ENCODE measurements around the gene ZNF473.
A peak's percentile ranks its signal among the peaks of the same experiment; 100 is the strongest.

The ZNF473 gene

GRCh38 chr19:50025022-50025793 lies 597 bp upstream of the ZNF473 start, which contains the start of gene VRK3:
Gene VRK3 (minus strand): TSS chr19:50025372. CDS start chr19:50016162, 9,210 bp downstream.
- H3K27me3 ChIP-seq (ENCODE audit: control insufficient read depth, insufficient read depth, low read length), result no peaks in the 10 kb centered on the region
- peak; percentile 99 for DNase-seq (ENCODE audit: low read depth, low spot score)
- no peaks in the 10 kb centered on the region for H3K4me1 ChIP-seq (ENCODE audit: control insufficient read depth, insufficient read depth, low read length)
- no peaks in the 10 kb centered on the region for H3K36me3 ChIP-seq (ENCODE audit: control insufficient read depth, insufficient read depth, low read length)
- H3K4me3 ChIP-seq (ENCODE audit: low read length), result peak within 1 kb of the TSS; percentile 84
- H3K9me3 ChIP-seq (ENCODE audit: control insufficient read depth, insufficient read depth, low read length), result no peaks in the 10 kb centered on the region
- no peak within 1 kb of the TSS for H3K27ac ChIP-seq (ENCODE audit: low read length)
- no CpG with 5 or more reads among the region's 59 CpGs for WGBS (ENCODE audit: insufficient coverage, insufficient read length)

GRCh38 chr19:50026550-50026906 lies 723 bp downstream of the ZNF473 start:
- H3K27me3 ChIP-seq (ENCODE audit: control insufficient read depth, insufficient read depth, low read length), result no peaks in the 10 kb centered on the region

GRCh38 chr19:50030225-50030624 lies 4.4 kb downstream of the ZNF473 start:
- DNase-seq (ENCODE audit: low read depth, low spot score), result no peak
- H3K36me3 ChIP-seq (ENCODE audit: control insufficient read depth, insufficient read depth, low read length), result peaks cover 9% of the 10 kb centered on the region

More at GRCh38 chr19:50026550-50026906, 723 bp downstream of the ZNF473 start:
- Histone ChIP-seq H3K4me1 (ENCODE audit: control insufficient read depth, insufficient read depth, low read length) (no peaks in the 10 kb centered on the region), H3K4me3 (ENCODE audit: low read length) (no peak overlapping the region), H3K27ac (ENCODE audit: low read length) (no peak overlapping the region), H3K9me3 (ENCODE audit: control insufficient read depth, insufficient read depth, low read length) (no peaks in the 10 kb centered on the region), H3K36me3 (ENCODE audit: control insufficient read depth, insufficient read depth, low read length) (peaks cover 5% of the 10 kb centered on the region; the same call in 1 of the 2 replicates)
- no CpG with 5 or more reads among the region's 7 CpGs for WGBS (ENCODE audit: insufficient coverage, insufficient read length)
- no peak for DNase-seq (ENCODE audit: low read depth, low spot score)

GRCh38 chr19:50030937-50031336 lies 5.1 kb downstream of the ZNF473 start:
- Histone ChIP-seq H3K27ac (ENCODE audit: low read length) (no peak overlapping the region), H3K9me3 (ENCODE audit: control insufficient read depth, insufficient read depth, low read length) (no peaks in the 10 kb centered on the region), H3K36me3 (ENCODE audit: control insufficient read depth, insufficient read depth, low read length) (peaks cover 9% of the 10 kb centered on the region), H3K4me1 (ENCODE audit: control insufficient read depth, insufficient read depth, low read length) (no peaks in the 10 kb centered on the region), H3K27me3 (ENCODE audit: control insufficient read depth, insufficient read depth, low read length) (no peaks in the 10 kb centered on the region), H3K4me3 (ENCODE audit: low read length) (no peak overlapping the region)
- whole genome bisulfite sequencing (ENCODE audit: insufficient coverage, insufficient read length), result no CpG with 5 or more reads among the region's 11 CpGs
- DNase-seq (ENCODE audit: low read depth, low spot score), result no peak

More at GRCh38 chr19:50030225-50030624, 4.4 kb downstream of the ZNF473 start:
- no peak overlapping the region for H3K4me3 ChIP-seq (ENCODE audit: low read length)
- no peaks in the 10 kb centered on the region for H3K27me3 ChIP-seq (ENCODE audit: control insufficient read depth, insufficient read depth, low read length)
- no peak overlapping the region for H3K27ac ChIP-seq (ENCODE audit: low read length)
- WGBS (ENCODE audit: insufficient coverage, insufficient read length), result no CpG with 5 or more reads among the region's 6 CpGs
- no peaks in the 10 kb centered on the region for H3K4me1 ChIP-seq (ENCODE audit: control insufficient read depth, insufficient read depth, low read length)
- H3K9me3 ChIP-seq (ENCODE audit: control insufficient read depth, insufficient read depth, low read length), result no peaks in the 10 kb centered on the region

- Histone ChIP-seq H3K4me3 (ENCODE audit: low read length) (no peak overlapping the region), H3K36me3 (ENCODE audit: control insufficient read depth, insufficient read depth, low read length) (peaks cover 29% of the 10 kb centered on the region), H3K27ac (ENCODE audit: low read length) (no peak overlapping the region), H3K9me3 (ENCODE audit: control insufficient read depth, insufficient read depth, low read length) (no peaks in the 10 kb centered on the region), H3K27me3 (ENCODE audit: control insufficient read depth, insufficient read depth, low read length) (no peaks in the 10 kb centered on the region), H3K4me1 (ENCODE audit: control insufficient read depth, insufficient read depth, low read length) (no peaks in the 10 kb centered on the region)
- no CpG with 5 or more reads among the region's 3 CpGs for WGBS (ENCODE audit: insufficient coverage, insufficient read length)
- no peak for DNase-seq (ENCODE audit: low read depth, low spot score)
These were observed 11.1 kb downstream of the ZNF473 start for GRCh38 chr19:50036908-50037307.

- no peaks in the 10 kb centered on the region for H3K4me1 ChIP-seq (ENCODE audit: control insufficient read depth, insufficient read depth, low read length)
- H3K27me3 ChIP-seq (ENCODE audit: control insufficient read depth, insufficient read depth, low read length), result no peaks in the 10 kb centered on the region
- peaks cover 12% of the 10 kb centered on the region for H3K9me3 ChIP-seq (ENCODE audit: control insufficient read depth, insufficient read depth, low read length)
- DNase-seq (ENCODE audit: low read depth, low spot score), result no peak
- H3K4me3 ChIP-seq (ENCODE audit: low read length), result no peak overlapping the region
- H3K36me3 ChIP-seq (ENCODE audit: control insufficient read depth, insufficient read depth, low read length), result peaks cover 45% of the 10 kb centered on the region
- no CpG with 5 or more reads among the region's 3 CpGs for WGBS (ENCODE audit: insufficient coverage, insufficient read length)
- no peak overlapping the region for H3K27ac ChIP-seq (ENCODE audit: low read length)
These were observed 14.2 kb downstream of the ZNF473 start for GRCh38 chr19:50039968-50040367.

- no peak for DNase-seq (ENCODE audit: low read depth, low spot score)
- Histone ChIP-seq H3K4me3 (ENCODE audit: low read length) (no peak overlapping the region), H3K27me3 (ENCODE audit: control insufficient read depth, insufficient read depth, low read length) (no peaks in the 10 kb centered on the region), H3K4me1 (ENCODE audit: control insufficient read depth, insufficient read depth, low read length) (no peaks in the 10 kb centered on the region), H3K9me3 (ENCODE audit: control insufficient read depth, insufficient read depth, low read length) (peaks cover 20% of the 10 kb centered on the region), H3K27ac (ENCODE audit: low read length) (no peak overlapping the region), H3K36me3 (ENCODE audit: control insufficient read depth, insufficient read depth, low read length) (peaks cover 54% of the 10 kb centered on the region)
- no CpG with 5 or more reads among the region's 6 CpGs for WGBS (ENCODE audit: insufficient coverage, insufficient read length)
These were observed 15.2 kb downstream of the ZNF473 start for GRCh38 chr19:50040967-50041366.

- Histone ChIP-seq H3K36me3 (ENCODE audit: control insufficient read depth, insufficient read depth, low read length) (peaks cover 55% of the 10 kb centered on the region), H3K4me3 (ENCODE audit: low read length) (no peak overlapping the region), H3K4me1 (ENCODE audit: control insufficient read depth, insufficient read depth, low read length) (no peaks in the 10 kb centered on the region), H3K27ac (ENCODE audit: low read length) (no peak overlapping the region), H3K9me3 (ENCODE audit: control insufficient read depth, insufficient read depth, low read length) (peaks cover 28% of the 10 kb centered on the region), H3K27me3 (ENCODE audit: control insufficient read depth, insufficient read depth, low read length) (no peaks in the 10 kb centered on the region)
- DNase-seq (ENCODE audit: low read depth, low spot score), result no peak
- WGBS (ENCODE audit: insufficient coverage, insufficient read length), result no CpG with 5 or more reads among the region's 6 CpGs
These were observed 16.7 kb downstream of the ZNF473 start for GRCh38 chr19:50042363-50043024.

- no CpG with 5 or more reads among the region's 2 CpGs for WGBS (ENCODE audit: insufficient coverage, insufficient read length)
- Histone ChIP-seq H3K36me3 (ENCODE audit: control insufficient read depth, insufficient read depth, low read length) (peaks cover 60% of the 10 kb centered on the region), H3K27ac (ENCODE audit: low read length) (no peak overlapping the region), H3K9me3 (ENCODE audit: control insufficient read depth, insufficient read depth, low read length) (peaks cover 34% of the 10 kb centered on the region), H3K4me1 (ENCODE audit: control insufficient read depth, insufficient read depth, low read length) (no peaks in the 10 kb centered on the region), H3K4me3 (ENCODE audit: low read length) (no peak overlapping the region), H3K27me3 (ENCODE audit: control insufficient read depth, insufficient read depth, low read length) (no peaks in the 10 kb centered on the region)
- no peak for DNase-seq (ENCODE audit: low read depth, low spot score)
These were observed 18.2 kb downstream of the ZNF473 start for GRCh38 chr19:50043967-50044366.

- Histone ChIP-seq H3K4me3 (ENCODE audit: low read length) (no peak overlapping the region), H3K4me1 (ENCODE audit: control insufficient read depth, insufficient read depth, low read length) (no peaks in the 10 kb centered on the region), H3K27ac (ENCODE audit: low read length) (no peak overlapping the region), H3K9me3 (ENCODE audit: control insufficient read depth, insufficient read depth, low read length) (peaks cover 36% of the 10 kb centered on the region), H3K27me3 (ENCODE audit: control insufficient read depth, insufficient read depth, low read length) (no peaks in the 10 kb centered on the region), H3K36me3 (ENCODE audit: control insufficient read depth, insufficient read depth, low read length) (peaks cover 52% of the 10 kb centered on the region)
- no peak for DNase-seq (ENCODE audit: low read depth, low spot score)
- WGBS (ENCODE audit: insufficient coverage, insufficient read length), result no CpG with 5 or more reads among the region's 7 CpGs
These were observed 19.1 kb downstream of the ZNF473 start for GRCh38 chr19:50044922-50045321.
